ENCODE data around the gene INPP4B.

DNA sequence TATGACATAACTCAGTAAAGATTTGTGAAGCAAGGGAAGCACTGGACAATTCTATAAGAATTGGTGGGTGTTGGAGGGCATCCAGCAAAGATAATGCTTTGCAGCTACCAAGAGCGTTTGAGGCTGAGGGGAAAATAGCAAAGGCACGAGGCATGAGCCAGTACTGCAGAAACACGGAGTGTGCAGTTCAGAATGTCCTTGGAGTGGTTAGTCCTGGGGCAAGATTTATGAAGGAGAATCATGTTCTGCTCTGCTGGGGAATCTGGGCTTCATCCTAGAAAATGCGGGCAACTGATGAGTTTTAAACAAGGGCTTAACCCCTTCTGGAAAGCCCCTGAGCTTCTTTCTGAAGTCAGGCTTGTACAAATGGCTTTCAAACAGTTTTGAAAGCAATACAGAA, 757.2 kb downstream of the INPP4B start:
- TF ChIP-seq POLR2AphosphoS5 (IDR thresholded peaks at IDR 0.05; ENCODE audit: low read depth, low read length) (no peak), SIN3A (IDR thresholded peaks at IDR 0.05; ENCODE audit: low read depth) (no peak), EZH2 (IDR thresholded peaks at IDR 0.05) (no peak), YY1 (IDR thresholded peaks at IDR 0.05; ENCODE audit: extremely low read depth, insufficient replicate concordance, low read depth, low read length) (no peak), POLR2A (IDR thresholded peaks at IDR 0.05; ENCODE audit: borderline replicate concordance, extremely low read depth, insufficient read depth, insufficient read length) (no peak), ZNF274 (IDR thresholded peaks at IDR 0.05; ENCODE audit: low read depth, low read length) (no peak)
- TF ChIP-seq, protein P1, sequence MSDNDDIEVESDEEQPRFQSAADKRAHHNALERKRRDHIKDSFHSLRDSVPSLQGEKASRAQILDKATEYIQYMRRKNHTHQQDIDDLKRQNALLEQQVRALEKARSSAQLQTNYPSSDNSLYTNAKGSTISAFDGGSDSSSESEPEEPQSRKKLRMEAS (IDR thresholded peaks at IDR 0.05), result no peak
- TF ChIP-seq, protein P2, sequence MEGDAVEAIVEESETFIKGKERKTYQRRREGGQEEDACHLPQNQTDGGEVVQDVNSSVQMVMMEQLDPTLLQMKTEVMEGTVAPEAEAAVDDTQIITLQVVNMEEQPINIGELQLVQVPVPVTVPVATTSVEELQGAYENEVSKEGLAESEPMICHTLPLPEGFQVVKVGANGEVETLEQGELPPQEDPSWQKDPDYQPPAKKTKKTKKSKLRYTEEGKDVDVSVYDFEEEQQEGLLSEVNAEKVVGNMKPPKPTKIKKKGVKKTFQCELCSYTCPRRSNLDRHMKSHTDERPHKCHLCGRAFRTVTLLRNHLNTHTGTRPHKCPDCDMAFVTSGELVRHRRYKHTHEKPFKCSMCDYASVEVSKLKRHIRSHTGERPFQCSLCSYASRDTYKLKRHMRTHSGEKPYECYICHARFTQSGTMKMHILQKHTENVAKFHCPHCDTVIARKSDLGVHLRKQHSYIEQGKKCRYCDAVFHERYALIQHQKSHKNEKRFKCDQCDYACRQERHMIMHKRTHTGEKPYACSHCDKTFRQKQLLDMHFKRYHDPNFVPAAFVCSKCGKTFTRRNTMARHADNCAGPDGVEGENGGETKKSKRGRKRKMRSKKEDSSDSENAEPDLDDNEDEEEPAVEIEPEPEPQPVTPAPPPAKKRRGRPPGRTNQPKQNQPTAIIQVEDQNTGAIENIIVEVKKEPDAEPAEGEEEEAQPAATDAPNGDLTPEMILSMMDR (IDR thresholded peaks at IDR 0.05 in 2 of 3, conservative IDR thresholded peaks at IDR 0.05 in 1 of 3; ENCODE audit: borderline replicate concordance in 1 of 3, insufficient read depth in 1 of 3, low read depth in 2 of 3, low read length in 2 of 3), result no peak
